Neuronal stem cell (in vitro differentiated cells): ENCODE measurements around the gene ARL11. TPM values are rescaled to one million over a fixed set of nuclear protein-coding genes. Genes with fewer than 3 reads are reported as not detected.

ENCODE experiments used
- DNase-seq: peaks from one replicate; pipeline ENCODE4 v3.0.0-alpha.2; 2013; ENCODE audit warnings: low spot score
- H2AFZ ChIP-seq: one replicate; pipeline ENCODE4 v1.6.1; 2013; ENCODE audit warnings: mild to moderate bottlenecking, low read length, inconsistent platforms
- H2AK5ac ChIP-seq: 2 replicates; pipeline ENCODE4 v1.6.1; 2013; ENCODE audit warnings: low read depth, mild to moderate bottlenecking, inconsistent platforms, low read length, moderate library complexity, mixed read lengths
- H2BK120ac ChIP-seq: 2 replicates; pipeline ENCODE4 v1.6.1; 2013; ENCODE audit warnings: low read depth, mild to moderate bottlenecking, inconsistent platforms, low read length, moderate library complexity, mixed read lengths
- H2BK12ac ChIP-seq: one replicate; pipeline ENCODE4 v1.6.1; 2013; ENCODE audit warnings: low read length, inconsistent platforms
- H2BK15ac ChIP-seq: 2 replicates; pipeline ENCODE4 v1.6.1; 2013; ENCODE audit warnings: mild to moderate bottlenecking, low read length, inconsistent platforms, mixed read lengths
- H2BK5ac ChIP-seq: one replicate; pipeline ENCODE4 v1.6.1; 2013; ENCODE audit warnings: inconsistent platforms, mild to moderate bottlenecking, low read length, moderate library complexity
- H3K14ac ChIP-seq: one replicate; pipeline ENCODE4 v1.6.1; 2013; ENCODE audit warnings: low read length, inconsistent platforms
- H3K18ac ChIP-seq: 2 replicates; pipeline ENCODE4 v1.6.1; 2013; ENCODE audit warnings: low read length, inconsistent platforms
- H3K23ac ChIP-seq: 2 replicates; pipeline ENCODE4 v1.6.1; 2013; ENCODE audit warnings: low read depth, mild to moderate bottlenecking, mixed read lengths, low read length, inconsistent platforms; ENCODE audit not compliant: poor library complexity
- H3K27ac ChIP-seq: replicated peaks from 3 replicates; pipeline ENCODE4 v1.5.1; 2013; ENCODE audit warnings: low read length, inconsistent platforms
- H3K27me3 ChIP-seq, 3 experiments: 2 replicates each; pipeline ENCODE4 v1.6.1; 2013; ENCODE audit warnings: low read length in 3 of 3, mild to moderate bottlenecking in 2 of 3, inconsistent platforms in 1 of 3, low read depth in 1 of 3, mixed read lengths in 1 of 3, moderate library complexity in 1 of 3; ENCODE audit not compliant: control insufficient read depth in 3 of 3, insufficient read depth in 3 of 3
- H3K36me3 ChIP-seq, 2 donors: replicated peaks in 1 of 2; 2 replicates each; pipeline ENCODE4 v1.6.1; 2013; ENCODE audit warnings: low read length in 2 of 2; ENCODE audit not compliant: control insufficient read depth in 2 of 2, insufficient read depth in 2 of 2
- H3K4ac ChIP-seq: 2 replicates; pipeline ENCODE4 v1.6.1; 2013; ENCODE audit warnings: inconsistent platforms, mild to moderate bottlenecking, low read length, moderate library complexity
- H3K4me1 ChIP-seq, 2 donors: 1 replicate in 1 of 2; 2 replicates in 1 of 2; pipeline ENCODE4 v1.6.1; 2013; ENCODE audit warnings: low read length in 2 of 2, low read depth in 1 of 2; ENCODE audit not compliant: control insufficient read depth in 2 of 2, insufficient read depth in 1 of 2
- H3K4me2 ChIP-seq: one replicate; pipeline ENCODE4 v1.6.1; 2013; ENCODE audit warnings: mild to moderate bottlenecking, low read length, inconsistent platforms; ENCODE audit not compliant: insufficient read depth, poor library complexity, severe bottlenecking
- H3K4me3 ChIP-seq, 2 donors: 2 replicates each; pipeline ENCODE4 v1.5.1; 2013; ENCODE audit warnings: low read length in 2 of 2, mild to moderate bottlenecking in 2 of 2, inconsistent platforms in 1 of 2, moderate library complexity in 1 of 2
- H3K79me1 ChIP-seq: one replicate; pipeline ENCODE4 v1.6.1; 2013; ENCODE audit warnings: low read depth, mild to moderate bottlenecking, inconsistent platforms, low read length, moderate library complexity
- H3K9ac ChIP-seq: one replicate; pipeline ENCODE4 v1.6.1; 2013; ENCODE audit warnings: mild to moderate bottlenecking, low read depth, low read length, inconsistent platforms; ENCODE audit not compliant: poor library complexity
- H3K9me3 ChIP-seq, 2 donors: replicated peaks in 1 of 2; 2 replicates each; pipeline versions ENCODE3 to v1.6.1; 2013; ENCODE audit warnings: low read length in 2 of 2, mild to moderate bottlenecking in 2 of 2, inconsistent platforms in 1 of 2, low read depth in 1 of 2, mixed read lengths in 1 of 2, moderate library complexity in 1 of 2; ENCODE audit not compliant: control insufficient read depth in 2 of 2, insufficient read depth in 1 of 2
- H4K8ac ChIP-seq: one replicate; pipeline ENCODE4 v1.6.1; 2013; ENCODE audit warnings: low read depth, mild to moderate bottlenecking, inconsistent platforms, low read length, moderate library complexity
- H4K91ac ChIP-seq: one replicate; pipeline ENCODE4 v1.6.1; 2013; ENCODE audit warnings: low read length, low read depth, mild to moderate bottlenecking, inconsistent platforms; ENCODE audit not compliant: poor library complexity
- WGBS, 2 donors: extraction: QIAGEN DNeasy Blood & Tissue Kit; methylation state at CpG; one replicate each; pipeline ENCODE4 v1.1.7; 2013; ENCODE audit warnings: missing lambda C conversion rate in 2 of 2, mixed read lengths in 1 of 2; ENCODE audit not compliant: insufficient read length in 2 of 2, insufficient replicate concordance in 1 of 2; ENCODE audit errors: extremely low coverage in 2 of 2; 5-methylcytosine and 5-hydroxymethylcytosine counted together
- polyA plus RNA-seq, 2 experiments: library from polyadenylated mRNA; stranded (reverse); fragments of 200-250 nt; gene quantifications; one replicate each; pipeline ENCODE4 v1.2.3, GENCODE V29; 2013

Gene ARL11
- polyA plus RNA-seq (2013, experiment 1 of 2) = 0.04 TPM
- 0.10 TPM for polyA plus RNA-seq (2013, experiment 2 of 2)

DNA sequence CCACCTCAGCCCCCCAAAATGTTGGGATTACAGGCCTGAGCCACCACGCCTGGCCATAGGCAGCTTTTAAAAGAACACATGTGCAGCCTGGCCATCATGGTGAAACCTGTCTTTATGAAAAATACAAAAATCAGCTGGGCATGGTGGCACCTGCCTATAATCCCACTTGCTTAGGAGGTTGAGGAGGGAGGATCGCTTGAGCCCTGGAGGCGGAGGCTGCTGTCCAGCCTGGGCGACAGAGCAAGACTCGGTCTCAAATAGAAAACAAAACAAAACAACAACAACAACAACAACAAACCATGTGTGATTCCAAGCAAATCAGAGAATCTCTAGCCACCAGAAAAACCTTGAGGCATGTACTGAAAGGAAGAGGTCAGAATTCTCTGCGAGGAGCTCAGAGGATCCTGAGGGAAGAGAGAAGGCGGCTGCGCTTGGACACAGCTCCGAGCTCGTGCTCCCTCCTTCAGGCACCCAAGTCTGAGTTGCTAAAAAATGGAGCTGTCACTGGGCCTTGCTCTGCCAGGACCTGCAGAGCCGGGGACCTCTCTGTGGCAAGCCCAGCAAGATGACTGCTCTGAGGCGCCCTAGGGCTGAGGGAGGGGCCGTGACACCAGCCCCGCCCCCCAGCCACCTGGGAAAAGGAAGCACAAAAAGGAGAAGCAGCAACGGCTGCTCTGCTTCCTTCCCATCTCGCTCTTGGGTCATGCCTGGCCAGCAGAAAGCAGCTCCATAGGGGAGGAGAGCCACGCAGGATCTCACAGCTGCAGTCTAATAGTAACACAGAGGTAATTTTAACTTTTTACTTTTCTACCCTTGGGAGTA, at the start of gene ARL11:
Gene ARL11 (plus strand): TSS at position 677 of the 822 bp plus-strand sequence. CDS start 1,941 bp downstream, outside the sequence.
- no peak for DNase-seq
- Histone ChIP-seq H2BK120ac (no peak within 1 kb of the TSS), H4K8ac (no peak within 1 kb of the TSS), H3K9me3 (no peaks in the 10 kb centered on the region), H2BK15ac (no peak within 1 kb of the TSS), H3K14ac (no peak within 1 kb of the TSS), H2AK5ac (no peak within 1 kb of the TSS), H3K27ac (no peak within 1 kb of the TSS), H3K9ac (no peak within 1 kb of the TSS), H3K4ac (no peak within 1 kb of the TSS), H3K27me3 (no peaks in the 10 kb centered on the region), H3K4me3 (no peak within 1 kb of the TSS), H2AFZ (peak within 1 kb of the TSS; percentile 87), H2BK12ac (no peak within 1 kb of the TSS), H3K36me3 (no peaks in the 10 kb centered on the region), H3K18ac (peak within 1 kb of the TSS; percentile 58), H3K4me1 (peaks cover 0 to 5% of the 10 kb centered on the region in 2 donors), H3K23ac (no peak within 1 kb of the TSS), H3K4me2 (no peak within 1 kb of the TSS), H3K79me1 (no peaks in the 10 kb centered on the region), H2BK5ac (no peak within 1 kb of the TSS), H4K91ac (no peak within 1 kb of the TSS)
- WGBS, 2 donors = no CpG with 5 or more reads among the region's 17 CpGs

DNA sequence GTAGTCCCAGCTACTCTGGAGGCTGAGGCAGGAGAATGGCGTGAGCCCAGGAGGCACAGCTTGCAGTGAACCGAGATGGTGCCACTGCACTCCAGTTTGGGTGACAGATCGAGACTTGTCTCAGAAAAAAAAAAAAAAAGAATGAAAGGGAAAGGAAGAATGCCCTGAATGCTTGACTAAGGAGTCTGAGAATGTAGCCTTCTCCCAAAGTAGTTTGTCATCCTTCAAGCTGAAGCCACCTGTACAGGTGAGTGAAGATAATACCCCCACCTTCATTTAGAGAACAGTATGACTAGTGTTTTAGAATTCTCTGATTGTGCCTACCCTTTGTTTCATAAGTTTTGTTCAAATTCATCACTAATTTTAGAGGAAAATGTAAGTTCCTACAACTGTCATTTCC, 48.8 kb upstream of the ARL11 start:
- H3K79me1 ChIP-seq = peaks cover 9% of the 10 kb centered on the region
- no peak overlapping the region for H2BK12ac ChIP-seq
- H3K9ac ChIP-seq = no peak overlapping the region
- no peak overlapping the region for H3K18ac ChIP-seq
- H2BK15ac ChIP-seq = no peak overlapping the region
- no peaks in the 10 kb centered on the region for H3K27me3 ChIP-seq
- no peak overlapping the region for H3K4me3 ChIP-seq
- H3K4me1 ChIP-seq = peaks cover 0 to 4% of the 10 kb centered on the region in 2 donors
- no peak overlapping the region for H3K4ac ChIP-seq
- WGBS, 2 donors = no CpG with 5 or more reads among the region's 3 CpGs
- no peak overlapping the region for H4K91ac ChIP-seq
- H3K9me3 ChIP-seq = no peaks in the 10 kb centered on the region
- no peak overlapping the region for H3K27ac ChIP-seq
- H3K23ac ChIP-seq = no peak overlapping the region
- no peak overlapping the region for H4K8ac ChIP-seq
- H3K36me3 ChIP-seq = peaks cover 9 to 45% of the 10 kb centered on the region in 2 donors
- H2AK5ac ChIP-seq = no peak overlapping the region
- H2BK5ac ChIP-seq = no peak overlapping the region
- no peak overlapping the region for H3K4me2 ChIP-seq
- H2BK120ac ChIP-seq = no peak overlapping the region
- no peak overlapping the region for H2AFZ ChIP-seq
- no peak for DNase-seq
- no peak overlapping the region for H3K14ac ChIP-seq

DNA sequence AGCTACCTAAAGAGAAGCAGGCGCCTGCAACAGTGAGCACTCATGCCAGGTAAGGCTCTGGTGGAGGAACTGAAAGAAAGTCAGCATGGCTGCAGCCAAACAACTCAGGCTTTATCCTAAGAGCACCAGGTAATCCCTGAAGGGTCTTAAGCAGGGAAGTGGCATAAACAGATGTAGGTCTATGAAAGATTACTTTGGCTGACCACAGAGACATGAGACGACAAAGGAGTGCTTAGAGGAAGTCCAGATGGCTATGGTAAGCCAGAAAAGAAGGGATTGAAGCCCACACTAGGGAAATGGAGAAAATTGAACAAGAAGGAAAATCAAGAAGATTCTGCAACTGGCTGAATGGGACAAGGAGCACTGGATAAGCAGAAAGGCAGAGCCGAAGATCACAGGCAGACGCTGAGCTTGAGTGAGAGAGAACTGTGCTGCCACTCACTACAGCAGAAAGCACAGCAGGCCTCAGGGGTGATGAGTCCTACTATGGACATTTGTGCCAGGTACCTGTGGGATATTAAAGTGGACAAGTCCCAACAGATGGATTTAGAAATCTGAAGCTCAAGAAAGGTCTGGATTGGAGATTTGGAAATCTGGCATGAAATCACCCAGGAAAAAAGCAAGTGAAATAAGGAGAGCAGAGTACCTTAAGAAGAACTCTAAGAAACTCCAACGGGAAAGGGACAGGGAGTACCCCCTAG, 47.2 kb upstream of the ARL11 start:
- H2BK12ac ChIP-seq = no peak overlapping the region
- no peak for DNase-seq
- H3K36me3 ChIP-seq = peaks cover 9 to 45% of the 10 kb centered on the region in 2 donors
- no peak overlapping the region for H4K91ac ChIP-seq
- no peaks in the 10 kb centered on the region for H3K9me3 ChIP-seq
- WGBS, 2 donors = no CpG with 5 or more reads among the region's 5 CpGs
- H3K18ac ChIP-seq = no peak overlapping the region
- no peak overlapping the region for H2BK120ac ChIP-seq
- no peak overlapping the region for H2BK5ac ChIP-seq
- H2AFZ ChIP-seq = no peak overlapping the region
- no peak overlapping the region for H3K14ac ChIP-seq
- no peaks in the 10 kb centered on the region for H3K27me3 ChIP-seq
- H3K27ac ChIP-seq = no peak overlapping the region
- no peak overlapping the region for H3K4me3 ChIP-seq
- peaks cover 11% of the 10 kb centered on the region for H3K79me1 ChIP-seq
- H3K4me2 ChIP-seq = no peak overlapping the region
- H2AK5ac ChIP-seq = no peak overlapping the region
- no peak overlapping the region for H3K9ac ChIP-seq
- peaks cover 2 to 10% of the 10 kb centered on the region in 2 donors for H3K4me1 ChIP-seq
- no peak overlapping the region for H3K4ac ChIP-seq
- H4K8ac ChIP-seq = no peak overlapping the region
- no peak overlapping the region for H2BK15ac ChIP-seq
- no peak overlapping the region for H3K23ac ChIP-seq

- Histone ChIP-seq H2BK12ac (no peak overlapping the region), H3K79me1 (peaks cover 11% of the 10 kb centered on the region), H3K4me3 (peak overlapping the region; percentile 91 to 94), H3K27ac (no peak overlapping the region), H2BK120ac (peak overlapping the region; percentile 19), H3K9me3 (no peaks in the 10 kb centered on the region), H3K18ac (peak overlapping the region; percentile 97), H3K27me3 (no peaks in the 10 kb centered on the region), H2BK15ac (no peak overlapping the region), H4K8ac (no peak overlapping the region), H4K91ac (no peak overlapping the region), H3K14ac (peak overlapping the region; percentile 47), H3K36me3 (peaks cover 9 to 26% of the 10 kb centered on the region in 2 donors), H3K4me1 (peaks cover 2 to 11% of the 10 kb centered on the region in 2 donors), H2AK5ac (no peak overlapping the region), H3K9ac (peak overlapping the region; percentile 92), H3K4me2 (peak overlapping the region; percentile 93), H2BK5ac (no peak overlapping the region), H2AFZ (peak overlapping the region; percentile 99), H3K4ac (no peak overlapping the region), H3K23ac (peak overlapping the region; percentile 99)
- WGBS, 2 donors = no CpG with 5 or more reads among the region's 16 CpGs
- peak; percentile 6 for DNase-seq
Observed at GRCh38 chr13:49584771-49585182, 43.5 kb upstream of the ARL11 start.
